ENCODE data around the gene CFAP410.
"Not testable (repeated sequence)": the region's sequence is repeated elsewhere in the genome, so short reads cannot be mapped to it uniquely, and the experiment has no call there.

Gene CFAP410

GRCh38 chr21:44352253-44352860 is 13.2 kb upstream of the CFAP410 start:
- no peak overlapping the region for H3K27ac ChIP-seq

GRCh38 chr21:44351535-44352252 is 12.5 kb upstream of the CFAP410 start:
- DNase-seq (ENCODE audit: low read depth, low spot score) = no peak
- H3K27ac ChIP-seq = no peak overlapping the region

More at GRCh38 chr21:44352253-44352860, 13.2 kb upstream of the CFAP410 start:
- no peak for DNase-seq (ENCODE audit: low read depth, low spot score)

DNA sequence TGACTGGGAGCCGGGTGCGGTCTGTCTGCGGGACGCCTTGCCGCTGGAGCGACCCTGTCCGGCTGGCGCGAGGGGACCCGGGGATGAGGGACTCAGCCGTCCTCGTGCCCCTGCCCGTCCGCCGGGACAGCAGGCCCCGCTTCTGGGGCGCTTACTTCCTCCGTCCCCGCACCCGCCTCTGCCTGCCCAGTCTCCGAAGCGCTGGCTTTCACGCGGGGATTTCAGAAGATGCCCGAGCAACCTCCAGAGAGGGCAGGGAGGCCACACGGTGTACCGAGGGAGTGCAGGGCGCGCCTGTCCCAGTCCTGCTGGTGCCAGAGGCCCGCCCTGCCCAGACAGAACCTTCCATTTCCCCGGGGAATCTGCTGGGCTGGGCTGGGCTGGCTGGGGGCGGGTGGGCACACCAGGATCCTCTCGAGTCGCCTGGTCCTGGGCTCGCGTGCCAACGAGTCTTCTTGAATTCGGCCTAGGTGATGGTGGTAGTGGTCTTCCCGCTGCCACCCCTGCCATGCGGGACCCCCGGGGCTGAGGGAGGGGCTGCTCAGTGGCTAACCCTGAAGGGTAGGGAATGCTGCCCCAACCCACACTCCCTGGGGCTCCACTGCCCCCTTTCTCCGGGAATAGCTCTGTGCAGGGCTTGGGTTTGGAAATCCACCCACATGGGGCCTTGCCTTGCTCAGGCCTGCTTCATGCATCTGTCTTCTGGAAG is 11.7 kb upstream of the CFAP410 start:
- no peak for DNase-seq (ENCODE audit: low read depth, low spot score)
- H3K27ac ChIP-seq = no peak overlapping the region

- no peak overlapping the region for H3K27ac ChIP-seq
- no peak for DNase-seq (ENCODE audit: low read depth, low spot score)
Measured at GRCh38 chr21:44349847-44350772, 10.9 kb upstream of the CFAP410 start.

DNA sequence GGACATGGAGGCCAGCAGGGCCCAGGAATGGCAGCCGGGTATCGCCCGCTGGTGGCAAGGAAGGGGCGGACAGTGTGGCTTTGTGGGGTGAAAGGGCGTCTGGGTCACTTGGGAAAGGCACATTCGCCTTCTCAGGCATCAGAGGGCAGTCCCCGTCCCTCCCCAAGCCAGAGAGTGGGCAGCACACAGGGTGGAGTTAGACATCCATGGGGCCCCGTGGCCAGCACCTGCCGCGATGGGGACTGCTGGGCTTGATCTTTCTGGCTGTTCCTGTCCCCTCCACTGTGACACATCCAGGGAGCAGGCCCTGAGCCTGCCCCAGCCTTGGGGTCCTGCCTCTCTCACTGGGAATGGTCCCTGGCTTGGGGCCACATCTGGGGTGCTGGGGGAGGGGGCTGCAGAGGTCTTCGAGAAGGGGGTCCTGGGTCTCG is 10.2 kb upstream of the CFAP410 start:
- DNase-seq (ENCODE audit: low read depth, low spot score) = no peak
- H3K27ac ChIP-seq = no peak overlapping the region

GRCh38 chr21:44348861-44349260 is 9.7 kb upstream of the CFAP410 start:
- DNase-seq (ENCODE audit: low read depth, low spot score) = no peak

DNA sequence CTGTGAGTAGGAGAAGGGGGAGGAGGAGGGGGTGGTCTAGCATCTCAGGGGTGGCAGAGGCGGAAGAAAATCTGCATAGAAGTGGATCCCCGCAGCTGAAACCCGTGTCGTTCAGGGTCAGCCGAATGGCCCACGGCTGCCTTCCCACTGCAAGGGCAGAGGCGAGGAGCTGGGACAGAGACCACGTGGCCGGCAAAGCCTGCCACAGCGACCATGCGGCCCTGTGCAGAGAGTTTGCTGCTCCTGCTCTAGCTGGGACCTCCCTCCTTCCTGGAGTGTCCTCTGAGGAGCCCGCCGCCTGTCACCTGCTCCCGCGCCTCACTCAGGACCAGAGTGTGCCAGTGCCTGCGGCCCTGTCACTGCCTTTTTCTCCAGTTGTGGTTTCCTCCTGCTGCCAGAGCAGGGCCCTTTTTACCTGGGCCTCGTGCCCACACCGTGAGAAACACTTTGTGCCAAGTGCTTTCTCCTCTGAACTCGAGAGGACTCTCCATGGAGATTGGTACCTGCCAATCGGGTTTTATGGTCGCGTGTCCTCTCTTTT is 8.8 kb upstream of the CFAP410 start:
- DNase-seq (ENCODE audit: low read depth, low spot score) = no peak
- H3K27ac ChIP-seq = no peak overlapping the region

More at GRCh38 chr21:44348861-44349260, 9.7 kb upstream of the CFAP410 start:
- H3K27ac ChIP-seq = no peak overlapping the region

DNA sequence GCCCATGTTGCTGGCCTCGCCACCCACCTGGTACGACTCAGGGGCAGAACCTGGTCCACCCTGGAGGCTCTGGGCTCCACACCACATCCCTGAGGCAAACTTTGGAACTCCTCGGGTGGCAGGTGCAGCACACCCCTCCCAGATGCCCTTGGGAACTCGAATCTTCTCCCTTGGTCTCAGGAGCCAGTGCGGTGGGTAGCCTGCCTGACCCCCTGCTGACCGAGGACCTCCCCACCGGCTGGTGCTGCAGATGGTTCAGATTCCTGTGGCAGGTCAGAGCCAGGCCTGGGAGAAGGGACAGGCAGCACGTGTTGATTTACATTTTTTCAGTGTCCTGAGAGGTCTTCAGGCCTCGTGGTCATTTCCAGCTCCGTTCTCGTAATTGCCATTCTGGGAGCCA is 6.3 kb upstream of the CFAP410 start:
- no peak for DNase-seq (ENCODE audit: low read depth, low spot score)

GRCh38 chr21:44344541-44345183 is 5.5 kb upstream of the CFAP410 start:
- DNase-seq (ENCODE audit: low read depth, low spot score) = no peak
- no peak overlapping the region for H3K27ac ChIP-seq

More for the DNA sequence above, 6.3 kb upstream of the CFAP410 start:
- H3K27ac ChIP-seq = no peak overlapping the region

- not testable (repeated sequence) for DNase-seq (ENCODE audit: low read depth, low spot score); H3K27ac ChIP-seq
Measured at GRCh38 chr21:44342981-44343380, 3.8 kb upstream of the CFAP410 start.

GRCh38 chr21:44341726-44342458 is 2.7 kb upstream of the CFAP410 start:
- DNase-seq (ENCODE audit: low read depth, low spot score) = not testable (repeated sequence)

DNA sequence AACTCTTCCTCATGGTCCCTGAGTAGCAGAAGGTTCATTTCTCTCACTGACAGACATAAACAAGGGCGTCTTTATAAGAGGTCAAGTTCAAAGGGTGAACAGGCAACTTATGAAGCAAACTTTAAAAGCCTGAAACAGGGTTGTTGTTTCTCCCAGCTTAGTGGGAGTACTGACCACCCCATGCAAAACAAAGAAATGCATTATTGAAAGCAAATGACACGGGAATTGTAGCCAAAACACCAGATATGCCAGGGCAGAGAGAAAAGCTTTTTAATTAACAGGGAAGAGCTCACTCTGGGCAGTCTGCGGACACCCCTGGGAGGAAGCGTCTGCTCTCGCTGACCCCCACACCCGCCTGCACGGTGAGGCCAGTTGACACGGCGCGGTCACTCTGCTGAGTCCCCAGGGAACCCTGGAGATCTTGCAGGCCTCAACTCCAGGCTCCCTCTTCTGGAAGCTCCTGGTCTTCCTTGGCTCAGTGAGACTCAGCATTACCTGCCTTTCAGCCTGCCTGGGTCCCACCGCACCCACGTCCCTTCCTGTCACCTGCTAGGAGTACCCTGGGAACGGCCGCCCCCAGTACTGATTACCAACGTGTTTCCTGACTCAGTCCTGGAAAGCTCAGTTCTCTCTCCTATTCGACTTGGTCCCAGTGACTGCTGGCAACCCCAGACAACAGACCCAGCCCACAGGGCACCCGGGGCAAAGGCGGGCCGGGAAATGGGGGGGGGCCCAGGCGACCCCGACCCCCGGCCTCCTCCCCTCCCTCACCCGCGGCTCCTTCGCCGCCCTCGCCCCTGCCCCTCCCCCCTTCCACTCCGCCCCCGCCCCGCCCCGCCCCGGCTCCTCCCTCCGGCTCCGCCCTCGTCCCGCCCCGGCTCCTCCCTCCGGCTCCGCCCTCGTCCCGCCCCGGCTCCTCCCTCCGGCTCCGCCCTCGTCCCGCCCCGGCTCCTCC is 972 bp downstream of the CFAP410 start:
- H3K27ac ChIP-seq = peak overlapping the region; percentile 88
- peak; percentile 20 for DNase-seq (ENCODE audit: low read depth, low spot score)

More at GRCh38 chr21:44341726-44342458, 2.7 kb upstream of the CFAP410 start:
- not testable (repeated sequence) for H3K27ac ChIP-seq

- no peak for DNase-seq (ENCODE audit: low read depth, low spot score)
Measured at GRCh38 chr21:44337449-44337848, 1.7 kb downstream of the CFAP410 start.

GRCh38 chr21:44335266-44336059 is 3.7 kb downstream of the CFAP410 start:
- no peak overlapping the region for H3K27ac ChIP-seq

More at GRCh38 chr21:44337449-44337848, 1.7 kb downstream of the CFAP410 start:
- H3K27ac ChIP-seq = no peak overlapping the region

GRCh38 chr21:44334329-44335030 is 4.7 kb downstream of the CFAP410 start:
- no peak for DNase-seq (ENCODE audit: low read depth, low spot score)
- H3K27ac ChIP-seq = no peak overlapping the region

More at GRCh38 chr21:44335266-44336059, 3.7 kb downstream of the CFAP410 start:
- DNase-seq (ENCODE audit: low read depth, low spot score) = no peak
